Measurements from ENCODE around the gene MIXL1.
"Not testable (repeated sequence)": the region's sequence is repeated elsewhere in the genome, so short reads cannot be mapped to it uniquely, and the experiment has no call there.

Gene MIXL1

GRCh38 chr1:226199971-226200370 is 23.5 kb upstream of the MIXL1 start:
- TF ChIP-seq PAX5 (IDR thresholded peaks at IDR 0.05; ENCODE audit: insufficient read depth, low read length, severe bottlenecking) (no peak), POU2F2 (IDR thresholded peaks at IDR 0.05; ENCODE audit: low read depth, low read length) (no peak), TAF1 (IDR thresholded peaks at IDR 0.05; ENCODE audit: low read depth, low read length) (no peak), SPI1 (IDR thresholded peaks at IDR 0.05; ENCODE audit: low read depth, low read length) (no peak), POLR2A (IDR thresholded peaks at IDR 0.05; ENCODE audit: low read depth, low read length) (no peak), POLR2AphosphoS5 (IDR thresholded peaks at IDR 0.05; ENCODE audit: low read depth, low read length) (no peak)
- no peak for DNase-seq (ENCODE audit: insufficient read length, low spot score)
- FAIRE-seq = no peak

- FAIRE-seq (no peak), DNase-seq (ENCODE audit: insufficient read length, low spot score) (peak; percentile 42)
- TF ChIP-seq POU2F2 (IDR thresholded peaks at IDR 0.05; ENCODE audit: low read depth, low read length) = no peak
- no peak for TF ChIP-seq TAF1 (IDR thresholded peaks at IDR 0.05; ENCODE audit: low read depth, low read length)
- TF ChIP-seq POLR2A (IDR thresholded peaks at IDR 0.05; ENCODE audit: low read depth, low read length) = no peak
- TF ChIP-seq POLR2AphosphoS5 (IDR thresholded peaks at IDR 0.05; ENCODE audit: low read depth, low read length) = no peak
- TF ChIP-seq SPI1 (IDR thresholded peaks at IDR 0.05; ENCODE audit: low read depth, low read length) = no peak
- TF ChIP-seq PAX5 (IDR thresholded peaks at IDR 0.05; ENCODE audit: insufficient read depth, low read length, severe bottlenecking) = no peak
These were observed 22.4 kb upstream of the MIXL1 start for GRCh38 chr1:226201029-226201593.

GRCh38 chr1:226202246-226202645 is 21.2 kb upstream of the MIXL1 start:
- TF ChIP-seq SPI1 (IDR thresholded peaks at IDR 0.05; ENCODE audit: low read depth, low read length) (no peak), POLR2A (IDR thresholded peaks at IDR 0.05; ENCODE audit: low read depth, low read length) (no peak), POLR2AphosphoS5 (IDR thresholded peaks at IDR 0.05; ENCODE audit: low read depth, low read length) (no peak), TAF1 (IDR thresholded peaks at IDR 0.05; ENCODE audit: low read depth, low read length) (no peak), POU2F2 (IDR thresholded peaks at IDR 0.05; ENCODE audit: low read depth, low read length) (no peak), PAX5 (IDR thresholded peaks at IDR 0.05; ENCODE audit: insufficient read depth, low read length, severe bottlenecking) (no peak)
- FAIRE-seq (no peak), DNase-seq (ENCODE audit: insufficient read length, low spot score) (no peak)

GRCh38 chr1:226202666-226203065 is 20.8 kb upstream of the MIXL1 start:
- DNase-seq (ENCODE audit: insufficient read length, low spot score); FAIRE-seq: not testable (repeated sequence)

- DNase-seq (ENCODE audit: insufficient read length, low spot score) (no peak), FAIRE-seq (no peak)
- no peak for TF ChIP-seq POLR2AphosphoS5 (IDR thresholded peaks at IDR 0.05; ENCODE audit: low read depth, low read length)
- no peak for TF ChIP-seq TAF1 (IDR thresholded peaks at IDR 0.05; ENCODE audit: low read depth, low read length)
- no peak for TF ChIP-seq PAX5 (IDR thresholded peaks at IDR 0.05; ENCODE audit: insufficient read depth, low read length, severe bottlenecking)
- no peak for TF ChIP-seq POU2F2 (IDR thresholded peaks at IDR 0.05; ENCODE audit: low read depth, low read length)
- TF ChIP-seq SPI1 (IDR thresholded peaks at IDR 0.05; ENCODE audit: low read depth, low read length) = no peak
- TF ChIP-seq POLR2A (IDR thresholded peaks at IDR 0.05; ENCODE audit: low read depth, low read length) = no peak
These were observed 20.2 kb upstream of the MIXL1 start for GRCh38 chr1:226203240-226203639.

GRCh38 chr1:226203655-226204054 is 19.8 kb upstream of the MIXL1 start:
- no peak for DNase-seq (ENCODE audit: insufficient read length, low spot score)
- TF ChIP-seq TAF1 (IDR thresholded peaks at IDR 0.05; ENCODE audit: low read depth, low read length) (no peak), PAX5 (IDR thresholded peaks at IDR 0.05; ENCODE audit: insufficient read depth, low read length, severe bottlenecking) (no peak), POLR2AphosphoS5 (IDR thresholded peaks at IDR 0.05; ENCODE audit: low read depth, low read length) (no peak), SPI1 (IDR thresholded peaks at IDR 0.05; ENCODE audit: low read depth, low read length) (no peak), POLR2A (IDR thresholded peaks at IDR 0.05; ENCODE audit: low read depth, low read length) (no peak), POU2F2 (IDR thresholded peaks at IDR 0.05; ENCODE audit: low read depth, low read length) (no peak)
- no peak for FAIRE-seq

GRCh38 chr1:226204198-226204597 is 19.3 kb upstream of the MIXL1 start:
- FAIRE-seq (no peak), DNase-seq (ENCODE audit: insufficient read length, low spot score) (no peak)
- no peak for TF ChIP-seq PAX5 (IDR thresholded peaks at IDR 0.05; ENCODE audit: insufficient read depth, low read length, severe bottlenecking)
- no peak for TF ChIP-seq POU2F2 (IDR thresholded peaks at IDR 0.05; ENCODE audit: low read depth, low read length)
- TF ChIP-seq SPI1 (IDR thresholded peaks at IDR 0.05; ENCODE audit: low read depth, low read length) = no peak
- no peak for TF ChIP-seq POLR2AphosphoS5 (IDR thresholded peaks at IDR 0.05; ENCODE audit: low read depth, low read length)
- no peak for TF ChIP-seq POLR2A (IDR thresholded peaks at IDR 0.05; ENCODE audit: low read depth, low read length)
- TF ChIP-seq TAF1 (IDR thresholded peaks at IDR 0.05; ENCODE audit: low read depth, low read length) = no peak

GRCh38 chr1:226207048-226207447 is 16.4 kb upstream of the MIXL1 start:
- DNase-seq (ENCODE audit: insufficient read length, low spot score) = no peak
- no peak for FAIRE-seq
- no peak for TF ChIP-seq POLR2AphosphoS5 (IDR thresholded peaks at IDR 0.05; ENCODE audit: low read depth, low read length)
- TF ChIP-seq SPI1 (IDR thresholded peaks at IDR 0.05; ENCODE audit: low read depth, low read length) = no peak
- TF ChIP-seq POLR2A (IDR thresholded peaks at IDR 0.05; ENCODE audit: low read depth, low read length) = no peak
- TF ChIP-seq PAX5 (IDR thresholded peaks at IDR 0.05; ENCODE audit: insufficient read depth, low read length, severe bottlenecking) = no peak
- TF ChIP-seq POU2F2 (IDR thresholded peaks at IDR 0.05; ENCODE audit: low read depth, low read length) = no peak
- TF ChIP-seq TAF1 (IDR thresholded peaks at IDR 0.05; ENCODE audit: low read depth, low read length) = no peak

GRCh38 chr1:226209307-226210059 is 14.0 kb upstream of the MIXL1 start:
- FAIRE-seq (no peak), DNase-seq (ENCODE audit: insufficient read length, low spot score) (no peak)
- TF ChIP-seq POU2F2 (IDR thresholded peaks at IDR 0.05; ENCODE audit: low read depth, low read length) (no peak), PAX5 (IDR thresholded peaks at IDR 0.05; ENCODE audit: insufficient read depth, low read length, severe bottlenecking) (no peak), POLR2AphosphoS5 (IDR thresholded peaks at IDR 0.05; ENCODE audit: low read depth, low read length) (no peak), POLR2A (IDR thresholded peaks at IDR 0.05; ENCODE audit: low read depth, low read length) (no peak), SPI1 (IDR thresholded peaks at IDR 0.05; ENCODE audit: low read depth, low read length) (no peak), TAF1 (IDR thresholded peaks at IDR 0.05; ENCODE audit: low read depth, low read length) (no peak)
